Subcutaneous adipose tissue (tissue), 4 donors: ENCODE data around the gene C9orf85. TPM values are rescaled to one million over a fixed set of nuclear protein-coding genes. Genes with fewer than 3 reads are reported as not detected.

Experiments used
- CTCF ChIP-seq: fragments of 450-650 bp; IDR thresholded peaks from one replicate; pipeline ENCODE4 v1.5.1; 2016; ENCODE audit warnings: low read depth, mild to moderate bottlenecking, control low read depth, antibody characterized with exemption, moderate library complexity
- total RNA-seq, 4 donors: library from RNA; depleted of rRNA; stranded (reverse); fragments of >200 nt; gene quantifications; one replicate each; pipeline ENCODE4 v1.1.0, GENCODE V29; 2016

C9orf85 gene
- total RNA-seq, 4 donors from 2014 or later = 11.3 to 12.1 (median 12.0) TPM

DNA sequence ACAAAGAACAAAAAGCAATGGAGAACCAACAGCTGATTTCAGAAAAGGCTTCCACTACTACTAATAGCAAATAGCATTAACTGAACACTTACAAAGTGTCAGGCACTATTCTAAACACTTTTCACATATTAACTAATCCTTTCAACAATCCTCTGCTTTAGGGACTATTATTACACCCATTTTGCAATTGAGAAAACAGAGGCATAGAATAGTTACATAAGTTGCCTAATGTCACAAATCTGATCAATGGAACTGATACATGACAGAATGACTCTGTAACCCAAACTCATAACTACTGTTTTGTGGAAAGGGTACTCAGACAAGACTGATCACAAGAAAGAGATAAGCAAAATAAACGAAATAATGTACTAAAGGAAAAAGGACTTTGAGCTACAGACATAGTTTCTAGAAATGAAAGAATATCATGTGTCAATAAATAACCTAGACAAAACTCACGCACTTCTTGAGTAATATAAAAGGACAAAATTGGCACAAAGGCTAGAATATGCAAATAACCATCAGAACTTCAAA, 31.7 kb upstream of the C9orf85 start:
- no peak for TF ChIP-seq CTCF

- TF ChIP-seq CTCF = no peak
Observed at GRCh38 chr9:71884005-71884404, 27.4 kb upstream of the C9orf85 start.

GRCh38 chr9:71885467-71885866, 26.0 kb upstream of the C9orf85 start:
- no peak for TF ChIP-seq CTCF

- no peak for TF ChIP-seq CTCF
Observed at GRCh38 chr9:71886015-71886414, 25.4 kb upstream of the C9orf85 start.

GRCh38 chr9:71886541-71886940, 24.9 kb upstream of the C9orf85 start:
- no peak for TF ChIP-seq CTCF

DNA sequence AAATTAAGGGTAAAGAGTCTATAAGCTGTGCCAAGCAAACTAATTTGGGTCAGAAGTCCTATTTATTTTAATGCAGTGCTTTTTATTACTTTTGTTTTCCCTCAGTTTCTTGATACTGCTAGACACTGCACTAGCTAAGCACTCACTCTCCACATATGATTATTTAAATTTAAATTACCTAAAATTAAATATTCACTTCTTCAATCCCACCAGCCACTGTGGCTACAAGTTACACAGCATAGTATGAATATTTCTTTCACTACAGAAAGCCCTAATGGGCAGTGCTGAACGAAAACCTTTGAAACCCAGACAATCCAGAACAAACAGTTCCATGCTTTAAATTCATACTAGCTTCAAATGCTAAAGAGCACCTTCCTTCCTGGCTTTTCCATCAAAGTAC, 24.1 kb upstream of the C9orf85 start:
- TF ChIP-seq CTCF = no peak

DNA sequence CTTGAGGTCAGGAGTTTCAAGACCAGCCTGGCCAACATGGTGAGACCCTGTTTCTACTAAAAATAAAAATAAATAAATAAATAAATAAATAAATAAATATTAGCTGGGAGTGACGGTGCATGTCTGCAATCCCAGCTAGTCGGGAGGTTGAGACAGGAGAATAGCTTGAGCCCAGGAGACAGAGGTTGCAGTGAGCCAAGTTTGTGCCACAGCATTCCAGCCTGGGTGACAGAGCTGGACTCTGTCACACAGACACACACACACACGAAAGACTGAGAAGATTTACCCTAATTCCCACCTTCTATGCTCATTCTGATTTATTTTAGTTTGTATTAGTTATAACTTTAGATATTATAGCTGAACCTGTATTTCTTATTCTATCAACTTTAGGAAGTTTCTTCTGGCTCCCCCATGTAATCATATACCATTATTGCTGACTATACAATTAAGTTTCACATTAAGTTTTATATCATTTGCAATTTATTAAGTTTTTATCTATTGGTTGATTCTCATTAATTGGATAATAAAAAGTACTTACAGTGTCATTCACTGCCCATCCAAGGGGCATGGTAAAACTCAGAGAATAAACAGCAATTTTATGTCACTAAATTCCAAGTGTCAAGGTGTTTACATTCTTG, 21.3 kb upstream of the C9orf85 start:
- no peak for TF ChIP-seq CTCF
